GM18858 (cell line): ENCODE results near the gene RPS6KA6.

Source experiments
- ATAC-seq: cut with Tn5 transposase; IDR thresholded peaks from one replicate; pipeline ENCODE4 v1.9.1; 2021; ENCODE audit not compliant: unreplicated experiment

Gene RPS6KA6

GRCh38 chrX:84187533-84188319, at the start of gene RPS6KA6:
RPS6KA6 (minus strand) TSS chrX:84188199; CDS start chrX:84187899, 300 bp downstream.
- ATAC-seq, result no peak

GRCh38 chrX:84224741-84225140, 36.7 kb upstream of the RPS6KA6 start:
- no peak for ATAC-seq

DNA sequence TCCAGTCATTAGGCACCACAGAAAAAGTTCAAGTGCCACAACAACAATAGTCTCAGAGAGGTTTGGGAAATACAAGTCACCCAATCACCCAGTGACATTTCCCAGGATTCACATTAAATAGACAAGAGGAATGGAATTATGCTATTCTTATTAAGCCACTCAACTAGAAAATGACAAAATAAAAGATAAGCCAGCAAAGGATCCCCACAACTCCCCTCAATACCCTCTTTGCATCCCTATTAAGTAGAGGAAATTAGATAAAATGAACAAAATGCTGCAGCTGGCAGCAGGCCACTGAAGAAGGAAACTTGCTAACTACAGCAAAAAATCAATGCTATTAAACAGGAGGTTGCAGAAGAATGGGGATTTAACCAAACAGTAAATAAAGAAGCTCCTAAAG, 35.3 kb upstream of the RPS6KA6 start:
- no peak for ATAC-seq

DNA sequence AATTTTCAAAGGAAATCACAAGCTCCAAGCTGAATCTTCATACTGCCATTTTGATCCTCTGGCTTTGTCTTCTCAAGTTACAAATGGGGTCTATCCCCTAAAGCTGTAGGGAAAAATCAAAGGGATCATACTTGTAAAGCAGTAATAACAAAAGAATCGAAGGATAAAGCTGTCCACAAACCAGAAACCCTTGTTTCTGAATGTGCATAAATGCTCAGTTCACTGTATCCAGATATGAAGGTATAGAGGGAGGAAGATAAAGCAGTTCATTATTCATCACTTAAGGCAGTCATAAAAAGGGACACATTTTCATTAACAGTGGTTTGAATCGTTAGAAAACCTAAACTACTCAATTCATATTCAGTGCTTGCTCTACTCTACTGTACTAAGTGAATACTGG, 33.2 kb upstream of the RPS6KA6 start:
- no peak for ATAC-seq

- no peak for ATAC-seq
These were observed 31.6 kb upstream of the RPS6KA6 start for GRCh38 chrX:84219551-84219950.

GRCh38 chrX:84218726-84219125, 30.7 kb upstream of the RPS6KA6 start:
- no peak for ATAC-seq

DNA sequence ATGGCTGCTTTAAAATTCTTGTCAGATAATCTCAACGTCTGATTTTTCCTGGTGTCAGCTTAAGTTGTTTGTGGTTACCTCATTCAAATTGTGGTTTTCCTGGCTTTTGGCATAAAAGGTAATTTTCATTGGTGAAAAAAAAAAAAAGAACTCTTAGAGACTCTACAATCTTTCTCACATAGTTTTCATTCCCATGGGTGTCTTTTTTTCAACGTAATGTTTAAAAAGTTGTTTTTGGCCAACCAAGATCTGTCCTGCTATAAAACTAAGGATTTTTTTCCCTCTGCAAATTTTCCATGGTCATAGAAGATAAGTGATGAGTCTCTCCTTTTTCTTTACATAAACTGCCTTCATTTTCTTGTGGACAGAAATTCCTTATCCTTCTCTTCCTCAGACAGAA, 28.9 kb upstream of the RPS6KA6 start:
- ATAC-seq, result no peak

DNA sequence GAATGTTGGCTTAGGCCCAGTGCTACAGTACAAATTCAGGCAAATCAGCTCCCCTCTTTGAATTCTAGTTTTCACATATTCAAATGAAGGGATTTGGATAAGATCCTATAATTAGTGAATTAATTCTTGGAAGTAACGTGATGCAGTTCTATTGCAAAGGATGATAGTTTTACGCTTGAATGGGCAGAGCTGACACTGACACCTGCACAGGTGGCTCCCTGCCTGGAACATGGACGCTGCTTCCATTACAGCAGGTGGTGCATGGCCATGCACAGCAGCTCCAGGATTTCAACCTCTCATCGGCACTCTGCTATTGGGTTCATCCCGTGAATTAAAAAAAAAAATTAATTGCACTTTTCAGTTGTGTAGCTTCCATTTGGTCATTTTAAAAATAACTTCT, 28.4 kb upstream of the RPS6KA6 start:
- no peak for ATAC-seq

GRCh38 chrX:84205276-84205675, 17.3 kb upstream of the RPS6KA6 start:
- no peak for ATAC-seq

DNA sequence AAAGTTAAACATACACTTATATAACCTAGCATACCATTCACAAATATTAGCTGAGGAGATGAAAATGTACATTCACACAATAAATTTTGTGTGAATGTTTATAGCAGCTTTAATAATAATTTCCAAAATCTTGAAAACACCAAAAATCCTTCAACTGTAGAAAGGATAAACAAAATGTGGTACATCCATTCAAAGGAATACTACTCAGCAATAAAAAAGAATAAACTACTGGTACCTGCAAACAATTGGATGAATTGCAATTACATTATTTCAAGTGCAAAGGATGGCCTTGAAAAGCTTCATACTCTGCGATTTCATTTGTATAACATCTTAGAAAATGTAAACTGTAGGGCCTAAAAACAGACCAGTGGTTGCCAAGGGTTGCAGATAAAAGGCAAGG, 11.7 kb upstream of the RPS6KA6 start:
- ATAC-seq, result no peak

DNA sequence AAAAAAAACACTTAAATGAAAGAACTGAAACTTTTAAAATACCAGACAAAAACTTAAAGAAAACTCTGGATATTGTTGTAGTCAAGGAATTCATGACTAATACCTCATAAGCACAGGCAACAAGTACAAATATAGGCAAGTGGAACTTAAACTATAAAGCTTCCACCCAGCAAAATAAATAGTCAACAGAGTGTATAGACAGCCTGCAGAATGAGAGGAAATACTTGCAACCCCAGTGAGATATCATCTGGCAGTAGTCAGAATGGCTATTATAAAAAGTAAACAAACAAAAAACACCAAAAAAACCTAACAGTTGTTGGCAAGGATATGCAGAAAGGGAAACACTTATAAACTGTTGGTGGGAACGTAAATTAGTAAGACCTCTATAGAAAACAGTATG, 9.6 kb upstream of the RPS6KA6 start:
- ATAC-seq, result no peak

DNA sequence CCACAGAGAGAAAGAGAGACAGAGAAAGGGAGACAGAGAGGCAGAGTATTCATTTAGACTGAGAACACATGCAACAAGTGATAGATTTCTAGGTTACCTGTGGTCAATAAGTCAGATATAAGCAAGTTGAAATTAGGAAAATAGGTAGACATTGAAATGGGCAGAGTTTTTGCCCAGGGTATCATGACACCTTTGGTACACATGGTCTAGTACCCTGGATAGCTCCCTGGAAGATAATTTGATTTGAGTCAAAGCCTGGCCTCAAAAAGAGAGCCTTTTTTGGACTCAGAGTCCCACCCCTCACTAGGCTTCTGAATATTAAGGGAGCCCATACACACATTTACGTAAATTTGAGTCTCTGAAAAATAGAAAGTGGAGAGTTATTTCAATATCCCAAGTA, 4.0 kb upstream of the RPS6KA6 start:
- no peak for ATAC-seq

GRCh38 chrX:84189125-84189524, 1.1 kb upstream of the RPS6KA6 start:
- no peak for ATAC-seq

DNA sequence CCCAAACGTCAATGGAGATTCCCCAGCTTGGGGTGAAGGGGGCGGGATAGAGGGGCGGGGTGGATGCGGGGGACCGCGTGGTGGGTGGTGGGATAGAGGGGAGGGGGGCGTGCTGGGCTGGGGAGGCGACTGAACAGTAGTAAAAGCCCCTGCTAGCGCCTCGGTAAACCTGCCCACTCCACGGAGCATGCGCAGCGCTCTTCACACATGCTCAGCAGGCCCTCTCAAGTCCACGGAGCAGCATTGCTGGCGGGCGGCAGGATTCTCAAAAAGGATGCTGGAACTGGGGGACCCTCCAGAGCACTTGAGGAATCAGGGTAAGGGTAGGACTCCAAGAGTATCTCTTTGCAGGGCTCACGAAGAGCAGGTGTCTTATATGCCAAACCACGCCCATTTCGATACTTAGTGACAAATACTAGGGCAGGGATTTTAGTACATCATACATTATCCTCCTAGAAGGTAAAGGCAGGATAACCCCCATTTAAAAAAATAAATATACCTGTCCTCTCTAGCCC, 378 bp upstream of the RPS6KA6 start:
- no peak for ATAC-seq

GRCh38 chrX:84186603-84187532, 1.1 kb downstream of the RPS6KA6 start:
- ATAC-seq, result no peak

- no peak for ATAC-seq
These were observed 5.5 kb downstream of the RPS6KA6 start for GRCh38 chrX:84182516-84182915.

- ATAC-seq, result no peak
These were observed 12.0 kb downstream of the RPS6KA6 start for GRCh38 chrX:84175958-84176357.

DNA sequence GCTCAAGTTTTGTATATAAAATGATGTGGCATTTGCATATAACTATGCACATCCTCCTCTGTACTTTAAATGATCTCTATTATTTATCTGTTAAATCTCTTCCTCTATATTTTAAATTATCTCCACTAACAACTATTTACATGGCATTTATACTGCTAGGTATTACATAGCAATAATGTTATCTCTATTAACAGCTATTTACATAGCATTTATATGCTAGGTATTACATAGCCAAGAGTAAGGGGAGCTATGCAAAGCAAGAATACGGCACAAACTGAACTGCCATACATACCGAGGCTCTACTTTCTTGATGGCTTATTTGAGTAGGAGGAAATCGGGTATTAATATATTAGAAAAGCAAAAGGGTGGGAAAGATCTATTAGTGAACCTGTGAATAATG, 12.7 kb downstream of the RPS6KA6 start:
- no peak for ATAC-seq

GRCh38 chrX:84174348-84174747, 13.7 kb downstream of the RPS6KA6 start:
- no peak for ATAC-seq

GRCh38 chrX:84170931-84171330, 17.1 kb downstream of the RPS6KA6 start:
- no peak for ATAC-seq

DNA sequence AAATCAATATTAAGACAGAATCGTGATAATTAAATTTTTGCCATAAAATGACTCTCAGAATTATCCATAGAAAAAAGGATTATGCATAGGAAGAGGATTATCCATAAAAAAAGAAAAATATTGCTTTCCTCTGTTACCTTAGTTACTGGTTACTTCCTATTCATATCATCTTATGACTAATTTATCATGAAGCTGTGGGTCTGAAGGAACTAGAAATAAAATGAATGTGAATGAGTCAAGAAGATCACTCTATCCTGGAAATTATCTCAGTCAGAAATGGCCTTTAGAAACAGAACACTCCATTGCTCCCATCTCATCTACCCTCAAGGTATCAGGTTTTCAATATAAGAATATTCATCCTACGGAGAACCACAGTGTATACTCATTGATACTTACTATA, 19.4 kb downstream of the RPS6KA6 start:
- ATAC-seq, result no peak

- ATAC-seq, result no peak
These were observed 19.9 kb downstream of the RPS6KA6 start for GRCh38 chrX:84168095-84168494.
